ENCODE data around the gene SCGB3A2.
"Not testable (repeated sequence)": the region's sequence is repeated elsewhere in the genome, so short reads cannot be mapped to it uniquely, and the experiment has no call there.

SCGB3A2 gene

GRCh38 chr5:147869112-147869511, 9.4 kb upstream of the SCGB3A2 start:
- DNase-seq = no peak

DNA sequence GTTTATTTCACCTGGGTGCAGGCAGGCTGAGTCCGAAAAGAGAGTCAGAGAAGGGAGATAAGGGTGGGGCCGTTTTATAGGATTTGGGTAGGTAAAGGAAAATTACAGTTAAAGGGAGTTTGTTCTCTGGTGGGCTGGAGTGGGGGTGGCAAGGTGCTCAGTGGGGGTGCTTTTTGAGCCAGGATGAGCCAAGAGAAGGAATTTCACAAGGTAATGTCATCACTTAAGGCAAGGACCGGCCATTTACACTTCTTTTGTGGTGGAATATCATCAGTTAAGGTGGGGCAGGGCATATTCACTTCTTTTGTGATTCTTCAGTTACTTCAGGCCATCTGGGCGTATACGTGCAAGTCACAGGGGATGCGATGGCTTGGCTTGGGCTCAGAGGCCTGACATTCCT, 8.6 kb upstream of the SCGB3A2 start:
- not testable (repeated sequence) for DNase-seq

GRCh38 chr5:147871980-147872549, 6.4 kb upstream of the SCGB3A2 start:
- DNase-seq = not testable (repeated sequence)

GRCh38 chr5:147872744-147873435, 5.6 kb upstream of the SCGB3A2 start:
- DNase-seq = not testable (repeated sequence)

GRCh38 chr5:147874118-147874875, 4.2 kb upstream of the SCGB3A2 start:
- not testable (repeated sequence) for DNase-seq

DNA sequence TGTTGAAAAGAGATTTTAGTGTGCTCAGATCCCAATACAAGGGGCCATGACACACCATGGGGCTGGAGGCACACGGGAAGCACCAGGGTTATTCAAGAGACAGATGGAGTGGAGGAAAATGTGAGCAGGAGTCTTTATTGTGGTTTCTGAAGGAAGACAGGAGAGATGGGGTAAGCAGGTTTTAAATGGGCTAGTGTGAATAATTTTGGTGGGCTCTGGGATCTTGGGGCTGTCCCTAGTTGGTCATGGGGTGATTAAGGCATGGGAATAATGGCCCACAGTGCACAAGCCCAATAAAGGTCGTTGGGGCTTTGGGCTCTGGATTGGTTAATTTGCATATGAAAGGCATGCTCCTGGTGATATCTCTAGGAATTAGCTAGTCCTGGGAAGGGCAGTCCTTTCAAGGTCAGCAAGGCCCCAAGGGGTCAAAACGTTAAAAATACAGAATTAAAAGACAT, 3.6 kb upstream of the SCGB3A2 start:
- DNase-seq = no peak

- no peak for DNase-seq
Measured at GRCh38 chr5:147876141-147876540, 2.4 kb upstream of the SCGB3A2 start.

GRCh38 chr5:147876626-147877025, 1.9 kb upstream of the SCGB3A2 start:
- DNase-seq = no peak

DNA sequence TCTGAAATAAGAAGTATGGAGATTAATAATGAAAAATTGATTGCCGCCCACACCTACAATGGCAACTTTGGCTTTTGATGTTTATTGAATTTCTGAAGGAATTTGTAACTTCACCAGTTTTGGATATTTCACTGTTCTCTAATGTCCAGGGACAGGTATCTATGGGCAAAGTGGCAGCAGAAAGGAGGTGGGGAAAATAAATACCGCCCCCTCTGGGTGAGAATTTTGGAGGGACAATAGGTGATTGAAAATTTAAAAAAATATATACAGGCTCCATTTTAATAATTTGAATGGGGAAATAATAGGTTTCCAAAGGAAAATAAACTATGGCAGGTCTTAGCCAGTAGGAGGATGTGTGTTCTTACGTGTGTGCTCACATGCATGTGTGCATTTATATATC, 1.3 kb downstream of the SCGB3A2 start:
- no peak for DNase-seq

- DNase-seq = no peak
Measured at GRCh38 chr5:147880487-147880886, 2.0 kb downstream of the SCGB3A2 start.

GRCh38 chr5:147882586-147883313, 4.2 kb downstream of the SCGB3A2 start:
- no peak for DNase-seq

- no peak for DNase-seq
Measured at GRCh38 chr5:147887026-147887627, 8.6 kb downstream of the SCGB3A2 start.

DNA sequence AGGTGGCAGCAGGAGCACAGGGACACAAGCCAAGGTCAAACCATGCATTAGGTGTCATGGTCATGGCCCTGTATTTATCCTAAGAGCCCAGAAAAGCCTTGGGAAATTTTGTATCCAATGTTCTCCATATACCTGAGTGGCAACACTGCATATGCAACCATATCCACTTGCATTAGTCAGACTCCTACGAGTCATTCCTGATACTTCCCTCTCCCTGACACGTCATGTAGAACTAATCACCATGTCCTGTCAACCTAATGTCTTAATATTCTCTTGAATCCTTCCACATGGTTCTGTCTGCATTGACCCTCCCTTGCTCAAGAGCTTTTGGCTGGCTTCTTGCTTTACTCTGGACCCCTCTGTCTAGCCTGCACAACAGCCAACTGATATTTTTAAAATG, 9.4 kb downstream of the SCGB3A2 start:
- DNase-seq = no peak

- DNase-seq = no peak
Measured at GRCh38 chr5:147892696-147893296, 14.3 kb downstream of the SCGB3A2 start.

DNA sequence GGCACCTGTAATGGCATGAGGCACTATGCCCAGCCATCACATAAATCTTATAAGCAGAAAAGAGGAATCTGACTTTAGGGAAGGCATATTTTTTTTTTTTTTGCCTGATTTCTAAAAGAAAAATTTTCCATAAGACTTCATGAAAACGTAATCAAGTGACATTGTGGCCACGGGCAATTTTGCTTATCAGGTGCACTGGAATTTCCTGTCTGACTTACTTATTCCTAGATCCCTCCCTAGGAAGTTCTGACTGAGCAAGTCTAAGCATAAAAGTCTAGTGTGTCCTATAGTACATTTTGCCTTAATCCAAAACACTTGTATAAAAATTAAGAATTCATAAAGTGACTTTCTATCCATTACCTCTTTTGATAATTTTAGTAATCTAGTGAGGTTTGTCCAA, 15.3 kb downstream of the SCGB3A2 start:
- no peak for DNase-seq

DNA sequence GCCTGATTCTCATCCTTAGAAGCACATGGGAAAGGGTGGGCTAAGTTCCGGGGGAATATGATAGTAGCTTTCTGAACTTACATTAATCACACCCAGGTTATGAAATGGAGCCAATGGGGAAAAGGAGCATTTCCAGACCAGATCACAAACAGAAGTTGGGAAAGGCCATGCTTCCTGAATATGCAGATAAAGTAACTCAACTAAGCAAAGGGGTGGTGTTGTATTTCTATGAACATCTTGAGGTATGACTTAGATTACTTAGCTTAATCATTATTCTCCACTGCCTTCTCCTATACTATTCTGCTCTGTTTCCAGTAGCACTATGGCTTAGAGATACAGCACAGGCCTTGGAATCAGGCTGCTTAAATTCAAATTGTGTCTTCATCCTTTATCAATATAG, 17.4 kb downstream of the SCGB3A2 start:
- DNase-seq = no peak

- no peak for DNase-seq
Measured at GRCh38 chr5:147898875-147899401, 20.4 kb downstream of the SCGB3A2 start.

DNA sequence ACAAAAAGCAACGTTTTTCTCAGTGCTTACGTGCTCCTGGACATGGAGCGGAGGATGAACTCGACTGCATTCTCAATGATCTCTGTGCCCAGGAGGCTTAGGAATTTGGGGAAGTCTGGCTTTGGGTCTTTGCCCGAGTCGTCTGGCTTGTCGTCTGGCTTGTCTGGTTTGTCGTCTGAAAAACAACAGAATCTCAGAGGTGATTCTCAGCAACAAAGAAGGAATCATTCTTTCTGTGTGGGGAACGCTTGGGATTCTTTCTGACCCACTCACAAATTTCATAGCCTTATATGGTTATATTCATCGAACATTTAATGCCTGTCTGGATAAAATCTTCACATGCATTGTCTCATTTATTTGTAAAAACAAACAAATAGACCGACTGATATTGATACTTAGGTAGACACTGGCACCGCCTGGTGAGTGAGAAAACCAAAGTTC, 23.1 kb downstream of the SCGB3A2 start:
- DNase-seq = no peak

- no peak for DNase-seq
Measured at GRCh38 chr5:147902609-147903115, 24.2 kb downstream of the SCGB3A2 start.

- no peak for DNase-seq
Measured at GRCh38 chr5:147904110-147904509, 25.6 kb downstream of the SCGB3A2 start.

- no peak for DNase-seq
Measured at GRCh38 chr5:147906326-147907095, 28.0 kb downstream of the SCGB3A2 start, which contains the start of gene C5orf46. Gene C5orf46 (minus strand): TSS chr5:147906538. CDS start chr5:147906501, 37 bp downstream.

All from amniotic stem cell (primary cell).